Body of pancreas (tissue), 4 donors: ENCODE results near the gene ETV3.

Experiments used
- POLR2A ChIP-seq, 3 donors: fragments of 450-650 bp; IDR thresholded peaks; one replicate each; pipeline ENCODE4 v1.6.1; 2016; ENCODE audit warnings: antibody characterized with exemption in 3 of 3, mild to moderate bottlenecking in 2 of 3
- TF ChIP-seq, protein P1 (sequence below), 7 experiments: fragments of 450-650 bp in 4 of 7; fragments of 200-600 bp in 3 of 7; sonication (generic) in 3 of 7; IDR thresholded peaks; one replicate each; pipeline ENCODE4 v1.5.1; 2016 to 2019; ENCODE audit warnings: antibody characterized with exemption in 7 of 7

DNA sequence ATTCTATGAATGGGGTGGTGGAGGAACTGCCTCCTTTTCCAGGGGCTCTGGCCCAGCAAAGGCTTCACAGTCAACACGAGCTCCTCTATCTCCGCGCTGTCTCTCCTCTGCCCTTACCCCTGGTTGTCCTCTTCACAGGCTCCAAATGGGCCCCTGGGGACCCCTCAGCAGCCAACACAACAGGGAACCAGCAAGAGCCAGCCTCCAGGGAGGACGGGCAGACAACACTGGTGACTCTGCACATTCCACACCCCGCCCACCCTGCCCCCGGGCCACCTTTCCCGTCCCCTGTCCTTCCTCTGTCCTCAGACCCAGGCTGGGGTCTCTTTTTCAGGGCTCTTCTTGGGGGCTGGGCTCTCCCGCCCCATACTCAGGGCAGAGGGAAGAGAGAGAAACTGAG is 17.5 kb upstream of the ETV3 start:
- TF ChIP-seq, protein P1, sequence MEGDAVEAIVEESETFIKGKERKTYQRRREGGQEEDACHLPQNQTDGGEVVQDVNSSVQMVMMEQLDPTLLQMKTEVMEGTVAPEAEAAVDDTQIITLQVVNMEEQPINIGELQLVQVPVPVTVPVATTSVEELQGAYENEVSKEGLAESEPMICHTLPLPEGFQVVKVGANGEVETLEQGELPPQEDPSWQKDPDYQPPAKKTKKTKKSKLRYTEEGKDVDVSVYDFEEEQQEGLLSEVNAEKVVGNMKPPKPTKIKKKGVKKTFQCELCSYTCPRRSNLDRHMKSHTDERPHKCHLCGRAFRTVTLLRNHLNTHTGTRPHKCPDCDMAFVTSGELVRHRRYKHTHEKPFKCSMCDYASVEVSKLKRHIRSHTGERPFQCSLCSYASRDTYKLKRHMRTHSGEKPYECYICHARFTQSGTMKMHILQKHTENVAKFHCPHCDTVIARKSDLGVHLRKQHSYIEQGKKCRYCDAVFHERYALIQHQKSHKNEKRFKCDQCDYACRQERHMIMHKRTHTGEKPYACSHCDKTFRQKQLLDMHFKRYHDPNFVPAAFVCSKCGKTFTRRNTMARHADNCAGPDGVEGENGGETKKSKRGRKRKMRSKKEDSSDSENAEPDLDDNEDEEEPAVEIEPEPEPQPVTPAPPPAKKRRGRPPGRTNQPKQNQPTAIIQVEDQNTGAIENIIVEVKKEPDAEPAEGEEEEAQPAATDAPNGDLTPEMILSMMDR (IDR thresholded peaks at IDR 0.05), result no peak
- no peak for TF ChIP-seq POLR2A (IDR thresholded peaks at IDR 0.05)
